ENCODE measurements around the gene UBR1.

UBR1 gene

GRCh38 chr15:43009206-43009605, 96.6 kb downstream of the UBR1 start:
- Histone ChIP-seq H2BK5ac (ENCODE audit: low read length) (no peak overlapping the region), H2AFZ (ENCODE audit: low read length) (no peak overlapping the region), H2AK5ac (ENCODE audit: low read depth, low read length) (no peak overlapping the region), H3K9ac (ENCODE audit: low read depth, low read length, poor library complexity) (no peak overlapping the region), H4K91ac (ENCODE audit: low read depth, low read length, poor library complexity) (no peak overlapping the region), H3K27me3 (ENCODE audit: control insufficient read depth in 3 of 3, insufficient read depth in 3 of 3, low read depth in 1 of 3, low read length in 3 of 3) (no peaks in the 10 kb centered on the region), H3K4me2 (ENCODE audit: insufficient read depth, low read length, poor library complexity, severe bottlenecking) (no peak overlapping the region), H3K4me1 (ENCODE audit: control insufficient read depth in 2 of 2, insufficient read depth in 1 of 2, low read depth in 1 of 2, low read length in 2 of 2) (no peaks in the 10 kb centered on the region), H3K79me1 (ENCODE audit: low read depth, low read length) (no peaks in the 10 kb centered on the region), H3K27ac (replicated peaks; ENCODE audit: low read length) (no peak overlapping the region), H3K4ac (ENCODE audit: low read length) (no peak overlapping the region), H2BK120ac (ENCODE audit: low read depth, low read length) (no peak overlapping the region), H3K9me3 (replicated peaks in 1 of 2; ENCODE audit: control insufficient read depth in 2 of 2, insufficient read depth in 1 of 2, low read depth in 1 of 2, low read length in 2 of 2) (peaks cover 2 to 11% of the 10 kb centered on the region in 2 donors), H3K23ac (ENCODE audit: low read depth, low read length, poor library complexity) (no peak overlapping the region), H3K14ac (ENCODE audit: low read length) (peak overlapping the region; percentile 21), H2BK15ac (ENCODE audit: low read length) (no peak overlapping the region), H2BK12ac (ENCODE audit: low read length) (no peak overlapping the region), H3K4me3 (ENCODE audit: low read length in 2 of 2) (no peak overlapping the region), H3K36me3 (replicated peaks in 1 of 2; ENCODE audit: control insufficient read depth in 2 of 2, insufficient read depth in 2 of 2, low read length in 2 of 2) (peaks cover 13 to 71% of the 10 kb centered on the region in 2 donors), H3K18ac (ENCODE audit: low read length) (no peak overlapping the region), H4K8ac (ENCODE audit: low read depth, low read length) (no peak overlapping the region)
- no CpG with 5 or more reads among the region's 3 CpGs for WGBS, 2 donors (ENCODE audit: extremely low coverage in 2 of 2, insufficient read length in 2 of 2, insufficient replicate concordance in 1 of 2)
- no peak for DNase-seq (ENCODE audit: low spot score)

- no peaks in the 10 kb centered on the region for H3K4me1 ChIP-seq (ENCODE audit: control insufficient read depth in 2 of 2, insufficient read depth in 1 of 2, low read depth in 1 of 2, low read length in 2 of 2)
- H2BK5ac ChIP-seq (ENCODE audit: low read length) = no peak overlapping the region
- H3K36me3 ChIP-seq (replicated peaks in 1 of 2; ENCODE audit: control insufficient read depth in 2 of 2, insufficient read depth in 2 of 2, low read length in 2 of 2) = peaks cover 15 to 76% of the 10 kb centered on the region in 2 donors
- no peak overlapping the region for H3K9ac ChIP-seq (ENCODE audit: low read depth, low read length, poor library complexity)
- H3K18ac ChIP-seq (ENCODE audit: low read length) = no peak overlapping the region
- no peak overlapping the region for H3K4me2 ChIP-seq (ENCODE audit: insufficient read depth, low read length, poor library complexity, severe bottlenecking)
- H3K27me3 ChIP-seq (ENCODE audit: control insufficient read depth in 3 of 3, insufficient read depth in 3 of 3, low read depth in 1 of 3, low read length in 3 of 3) = no peaks in the 10 kb centered on the region
- H3K4ac ChIP-seq (ENCODE audit: low read length) = peak overlapping the region; percentile 53
- no peak overlapping the region for H2BK12ac ChIP-seq (ENCODE audit: low read length)
- no peak overlapping the region for H2BK15ac ChIP-seq (ENCODE audit: low read length)
- no peak overlapping the region for H3K14ac ChIP-seq (ENCODE audit: low read length)
- no peak overlapping the region for H4K91ac ChIP-seq (ENCODE audit: low read depth, low read length, poor library complexity)
- no peak overlapping the region for H3K27ac ChIP-seq (replicated peaks; ENCODE audit: low read length)
- peaks cover 3 to 16% of the 10 kb centered on the region in 2 donors for H3K9me3 ChIP-seq (replicated peaks in 1 of 2; ENCODE audit: control insufficient read depth in 2 of 2, insufficient read depth in 1 of 2, low read depth in 1 of 2, low read length in 2 of 2)
- H2AFZ ChIP-seq (ENCODE audit: low read length) = no peak overlapping the region
- H3K23ac ChIP-seq (ENCODE audit: low read depth, low read length, poor library complexity) = no peak overlapping the region
- no peaks in the 10 kb centered on the region for H3K79me1 ChIP-seq (ENCODE audit: low read depth, low read length)
- DNase-seq (ENCODE audit: low spot score) = no peak
- H3K4me3 ChIP-seq (ENCODE audit: low read length in 2 of 2) = no peak overlapping the region
- no peak overlapping the region for H2AK5ac ChIP-seq (ENCODE audit: low read depth, low read length)
- no CpG with 5 or more reads among the region's 14 CpGs for WGBS, 2 donors (ENCODE audit: extremely low coverage in 2 of 2, insufficient read length in 2 of 2, insufficient replicate concordance in 1 of 2)
- H2BK120ac ChIP-seq (ENCODE audit: low read depth, low read length) = no peak overlapping the region
- H4K8ac ChIP-seq (ENCODE audit: low read depth, low read length) = no peak overlapping the region
Measured at GRCh38 chr15:43008150-43008549, 97.7 kb downstream of the UBR1 start.

- H3K27me3 ChIP-seq (ENCODE audit: control insufficient read depth in 3 of 3, insufficient read depth in 3 of 3, low read depth in 1 of 3, low read length in 3 of 3) = no peaks in the 10 kb centered on the region
- H3K14ac ChIP-seq (ENCODE audit: low read length) = no peak overlapping the region
- H3K4me3 ChIP-seq (ENCODE audit: low read length in 2 of 2) = no peak overlapping the region
- H2BK12ac ChIP-seq (ENCODE audit: low read length) = no peak overlapping the region
- H4K91ac ChIP-seq (ENCODE audit: low read depth, low read length, poor library complexity) = no peak overlapping the region
- H3K9ac ChIP-seq (ENCODE audit: low read depth, low read length, poor library complexity) = no peak overlapping the region
- H3K18ac ChIP-seq (ENCODE audit: low read length) = no peak overlapping the region
- H3K4ac ChIP-seq (ENCODE audit: low read length) = no peak overlapping the region
- no peaks in the 10 kb centered on the region for H3K4me1 ChIP-seq (ENCODE audit: control insufficient read depth in 2 of 2, insufficient read depth in 1 of 2, low read depth in 1 of 2, low read length in 2 of 2)
- DNase-seq (ENCODE audit: low spot score) = no peak
- H3K79me1 ChIP-seq (ENCODE audit: low read depth, low read length) = no peaks in the 10 kb centered on the region
- no peak overlapping the region for H2BK120ac ChIP-seq (ENCODE audit: low read depth, low read length)
- H2BK5ac ChIP-seq (ENCODE audit: low read length) = no peak overlapping the region
- H2AK5ac ChIP-seq (ENCODE audit: low read depth, low read length) = no peak overlapping the region
- H2AFZ ChIP-seq (ENCODE audit: low read length) = no peak overlapping the region
- peaks cover 3 to 16% of the 10 kb centered on the region in 2 donors for H3K9me3 ChIP-seq (replicated peaks in 1 of 2; ENCODE audit: control insufficient read depth in 2 of 2, insufficient read depth in 1 of 2, low read depth in 1 of 2, low read length in 2 of 2)
- no peak overlapping the region for H3K4me2 ChIP-seq (ENCODE audit: insufficient read depth, low read length, poor library complexity, severe bottlenecking)
- H3K23ac ChIP-seq (ENCODE audit: low read depth, low read length, poor library complexity) = no peak overlapping the region
- no CpG with 5 or more reads among the region's 1 CpG for WGBS, 2 donors (ENCODE audit: extremely low coverage in 2 of 2, insufficient read length in 2 of 2, insufficient replicate concordance in 1 of 2)
- H3K27ac ChIP-seq (replicated peaks; ENCODE audit: low read length) = no peak overlapping the region
- no peak overlapping the region for H4K8ac ChIP-seq (ENCODE audit: low read depth, low read length)
- no peak overlapping the region for H2BK15ac ChIP-seq (ENCODE audit: low read length)
- H3K36me3 ChIP-seq (replicated peaks in 1 of 2; ENCODE audit: control insufficient read depth in 2 of 2, insufficient read depth in 2 of 2, low read length in 2 of 2) = peaks cover 15 to 75% of the 10 kb centered on the region in 2 donors
Measured at GRCh38 chr15:43007551-43007950, 98.3 kb downstream of the UBR1 start.

- no peak overlapping the region for H3K4me3 ChIP-seq (ENCODE audit: low read length in 2 of 2)
- no peak overlapping the region for H3K4me2 ChIP-seq (ENCODE audit: insufficient read depth, low read length, poor library complexity, severe bottlenecking)
- H2BK12ac ChIP-seq (ENCODE audit: low read length) = no peak overlapping the region
- no peak overlapping the region for H2AK5ac ChIP-seq (ENCODE audit: low read depth, low read length)
- H4K91ac ChIP-seq (ENCODE audit: low read depth, low read length, poor library complexity) = no peak overlapping the region
- no peak overlapping the region for H3K23ac ChIP-seq (ENCODE audit: low read depth, low read length, poor library complexity)
- no peak for DNase-seq (ENCODE audit: low spot score)
- H3K9ac ChIP-seq (ENCODE audit: low read depth, low read length, poor library complexity) = no peak overlapping the region
- H4K8ac ChIP-seq (ENCODE audit: low read depth, low read length) = no peak overlapping the region
- no peak overlapping the region for H3K27ac ChIP-seq (replicated peaks; ENCODE audit: low read length)
- no peak overlapping the region for H3K14ac ChIP-seq (ENCODE audit: low read length)
- H3K4ac ChIP-seq (ENCODE audit: low read length) = no peak overlapping the region
- H3K79me1 ChIP-seq (ENCODE audit: low read depth, low read length) = no peaks in the 10 kb centered on the region
- peaks cover 3 to 16% of the 10 kb centered on the region in 2 donors for H3K9me3 ChIP-seq (replicated peaks in 1 of 2; ENCODE audit: control insufficient read depth in 2 of 2, insufficient read depth in 1 of 2, low read depth in 1 of 2, low read length in 2 of 2)
- H2BK15ac ChIP-seq (ENCODE audit: low read length) = no peak overlapping the region
- no CpG with 5 or more reads among the region's 3 CpGs for WGBS, 2 donors (ENCODE audit: extremely low coverage in 2 of 2, insufficient read length in 2 of 2, insufficient replicate concordance in 1 of 2)
- no peak overlapping the region for H2AFZ ChIP-seq (ENCODE audit: low read length)
- no peak overlapping the region for H2BK120ac ChIP-seq (ENCODE audit: low read depth, low read length)
- H3K4me1 ChIP-seq (ENCODE audit: control insufficient read depth in 2 of 2, insufficient read depth in 1 of 2, low read depth in 1 of 2, low read length in 2 of 2) = no peaks in the 10 kb centered on the region
- H3K36me3 ChIP-seq (replicated peaks in 1 of 2; ENCODE audit: control insufficient read depth in 2 of 2, insufficient read depth in 2 of 2, low read length in 2 of 2) = peaks cover 15 to 76% of the 10 kb centered on the region in 2 donors
- no peak overlapping the region for H2BK5ac ChIP-seq (ENCODE audit: low read length)
- no peak overlapping the region for H3K18ac ChIP-seq (ENCODE audit: low read length)
- no peaks in the 10 kb centered on the region for H3K27me3 ChIP-seq (ENCODE audit: control insufficient read depth in 3 of 3, insufficient read depth in 3 of 3, low read depth in 1 of 3, low read length in 3 of 3)
Measured at GRCh38 chr15:43006991-43007390, 98.8 kb downstream of the UBR1 start.
